GM04504 (cell line): ENCODE data around the gene SELENOO.
A peak's percentile ranks its signal among the peaks of the same experiment; 100 is the strongest.
"Not testable (repeated sequence)": the region's sequence is repeated elsewhere in the genome, so short reads cannot be mapped to it uniquely, and the experiment has no call there.

Experiments
- DNase-seq: peaks from one replicate; pipeline ENCODE4 v3.0.0-alpha.2; 2012; ENCODE audit warnings: low read depth

SELENOO gene, protein sequence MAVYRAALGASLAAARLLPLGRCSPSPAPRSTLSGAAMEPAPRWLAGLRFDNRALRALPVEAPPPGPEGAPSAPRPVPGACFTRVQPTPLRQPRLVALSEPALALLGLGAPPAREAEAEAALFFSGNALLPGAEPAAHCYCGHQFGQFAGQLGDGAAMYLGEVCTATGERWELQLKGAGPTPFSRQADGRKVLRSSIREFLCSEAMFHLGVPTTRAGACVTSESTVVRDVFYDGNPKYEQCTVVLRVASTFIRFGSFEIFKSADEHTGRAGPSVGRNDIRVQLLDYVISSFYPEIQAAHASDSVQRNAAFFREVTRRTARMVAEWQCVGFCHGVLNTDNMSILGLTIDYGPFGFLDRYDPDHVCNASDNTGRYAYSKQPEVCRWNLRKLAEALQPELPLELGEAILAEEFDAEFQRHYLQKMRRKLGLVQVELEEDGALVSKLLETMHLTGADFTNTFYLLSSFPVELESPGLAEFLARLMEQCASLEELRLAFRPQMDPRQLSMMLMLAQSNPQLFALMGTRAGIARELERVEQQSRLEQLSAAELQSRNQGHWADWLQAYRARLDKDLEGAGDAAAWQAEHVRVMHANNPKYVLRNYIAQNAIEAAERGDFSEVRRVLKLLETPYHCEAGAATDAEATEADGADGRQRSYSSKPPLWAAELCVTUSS

DNA sequence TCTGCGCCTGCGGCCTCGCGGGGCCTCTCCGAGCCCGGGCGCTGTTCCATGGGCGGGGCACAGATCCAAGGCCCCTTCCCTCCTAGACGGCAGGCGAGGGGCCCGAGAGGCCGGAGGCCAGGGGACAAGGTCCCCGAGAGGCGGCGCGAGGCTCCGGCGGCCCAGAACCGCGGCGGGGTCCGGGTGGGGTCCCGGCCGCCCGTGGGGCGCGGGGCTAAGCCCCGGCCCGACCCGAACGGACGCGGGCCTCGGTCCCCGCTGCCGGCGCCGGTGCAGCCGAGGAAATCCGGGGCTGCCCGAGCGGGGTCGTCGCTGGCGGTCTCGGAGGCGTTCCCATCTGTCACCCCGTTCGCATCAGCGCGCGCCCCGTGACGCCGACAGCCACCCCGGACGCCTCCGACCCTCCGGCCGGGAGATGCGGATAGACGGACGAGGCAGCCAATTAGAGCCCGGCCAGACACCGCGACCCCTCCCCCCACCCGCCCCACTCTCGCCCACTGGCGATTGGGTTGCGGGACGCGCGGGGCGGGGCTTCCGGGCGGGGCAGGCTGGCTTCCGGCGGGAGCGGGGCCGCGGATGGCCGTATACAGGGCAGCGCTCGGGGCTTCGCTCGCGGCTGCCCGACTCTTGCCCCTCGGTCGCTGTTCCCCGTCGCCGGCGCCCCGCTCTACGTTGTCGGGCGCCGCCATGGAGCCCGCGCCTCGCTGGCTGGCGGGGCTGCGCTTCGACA lies at the start of gene SELENOO:
Gene SELENOO (plus strand): TSS at position 551 of the 730 bp plus-strand sequence. CDS start 26 bp downstream, at position 577.
- DNase-seq = peak; percentile 70

DNA sequence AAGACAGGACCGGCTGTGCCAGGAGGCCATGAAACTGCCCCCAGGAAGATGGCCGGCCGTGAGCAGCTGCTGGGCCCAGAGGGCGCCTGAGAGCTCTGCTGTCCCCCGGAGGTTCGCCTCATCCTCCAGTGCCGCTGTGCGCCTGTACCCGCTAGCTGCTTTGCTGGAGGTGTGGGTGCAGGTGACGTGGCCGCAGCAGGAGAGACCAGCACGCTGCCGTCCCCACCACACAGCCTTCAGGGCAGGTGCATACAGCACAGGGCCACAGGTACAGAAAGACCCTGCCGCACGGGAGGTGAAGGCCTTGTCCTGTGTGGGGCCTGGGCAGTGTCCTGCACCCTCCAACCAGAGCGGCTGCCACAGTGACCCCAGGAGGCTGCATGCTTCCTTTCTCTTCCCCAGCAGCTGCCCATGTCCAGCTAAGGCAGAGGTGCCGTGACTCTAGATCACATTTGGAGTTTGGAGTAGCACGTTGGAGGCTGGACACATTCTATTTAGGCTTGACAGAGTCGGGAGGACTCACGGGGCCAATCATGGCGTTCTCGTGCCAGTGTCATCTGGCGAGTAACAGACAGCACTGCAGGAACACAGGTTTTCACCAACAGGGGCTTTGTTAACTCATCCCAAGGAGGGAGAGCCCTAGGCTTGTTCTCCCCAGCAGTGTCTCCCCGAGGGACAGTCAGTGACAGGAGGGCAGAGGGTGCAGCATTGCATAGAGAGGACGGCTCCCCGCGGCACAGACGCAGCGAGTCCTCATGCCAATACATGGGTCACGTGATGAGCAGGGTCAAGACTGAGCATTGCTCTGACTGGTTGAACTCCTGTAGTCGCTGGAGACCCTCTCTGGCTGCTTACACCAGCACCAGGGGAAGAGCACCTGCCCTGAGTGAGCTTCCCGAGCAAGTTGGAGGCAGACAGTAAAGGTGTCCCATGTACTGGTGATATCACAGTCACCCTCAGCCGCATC lies 49.0 kb upstream of the SELENOO start:
- DNase-seq = no peak

DNA sequence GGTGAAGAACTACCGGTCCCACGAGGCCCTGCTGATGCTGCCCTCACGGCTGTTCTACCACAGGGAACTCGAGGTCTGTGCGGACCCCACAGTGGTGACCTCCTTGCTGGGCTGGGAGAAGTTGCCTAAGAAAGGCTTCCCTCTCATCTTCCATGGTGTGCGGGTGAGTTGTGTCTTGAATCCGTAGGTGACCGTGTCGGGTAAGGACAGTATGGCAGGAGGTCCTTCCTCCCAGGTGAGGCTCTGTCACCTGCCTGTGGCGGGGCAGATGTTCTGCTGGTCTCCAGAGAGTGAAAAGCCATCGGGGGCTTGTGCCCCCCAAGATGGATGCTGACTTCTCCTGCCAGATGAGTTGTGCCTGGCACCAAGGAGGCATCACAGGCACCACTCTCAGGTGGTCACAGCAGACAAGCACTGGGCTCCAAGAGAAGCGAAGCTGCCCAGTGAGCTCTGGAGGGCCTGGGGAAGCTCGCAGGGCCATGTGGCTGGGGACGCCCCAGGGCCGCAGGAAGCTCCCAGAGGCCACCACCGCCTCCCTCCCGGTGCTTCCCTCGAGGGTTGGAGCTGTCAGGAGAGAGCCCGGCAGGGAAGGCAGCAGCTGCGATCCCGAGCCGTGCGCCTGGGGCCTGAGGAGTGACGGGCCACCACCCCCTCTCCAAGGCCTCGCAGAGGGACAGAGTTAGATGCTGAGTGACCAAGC lies 47.6 kb upstream of the SELENOO start:
- DNase-seq = no peak

GRCh38 chr22:50153756-50154140 lies 47.1 kb upstream of the SELENOO start:
- no peak for DNase-seq

GRCh38 chr22:50157709-50158375 lies 43.0 kb upstream of the SELENOO start:
- no peak for DNase-seq

DNA sequence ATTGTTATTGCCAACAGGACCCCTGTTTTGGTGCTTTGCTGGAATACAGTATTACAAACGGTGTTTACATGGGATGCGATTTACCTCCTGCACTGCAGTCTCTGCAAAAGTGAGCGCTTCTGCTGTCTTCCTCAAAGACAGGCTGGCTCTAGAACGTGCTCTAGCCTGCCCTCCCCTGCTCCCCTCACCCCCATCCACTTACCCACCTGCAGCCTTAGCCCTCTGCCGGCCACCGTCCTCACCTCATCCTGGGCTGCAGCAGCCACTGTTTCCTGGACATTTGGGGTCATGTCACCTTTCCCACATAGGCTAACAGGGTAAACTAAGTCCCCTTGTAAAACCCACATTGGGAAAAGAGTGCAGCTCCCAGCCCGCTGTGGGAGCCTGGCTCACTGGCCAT lies 39.9 kb upstream of the SELENOO start:
- DNase-seq = no peak

DNA sequence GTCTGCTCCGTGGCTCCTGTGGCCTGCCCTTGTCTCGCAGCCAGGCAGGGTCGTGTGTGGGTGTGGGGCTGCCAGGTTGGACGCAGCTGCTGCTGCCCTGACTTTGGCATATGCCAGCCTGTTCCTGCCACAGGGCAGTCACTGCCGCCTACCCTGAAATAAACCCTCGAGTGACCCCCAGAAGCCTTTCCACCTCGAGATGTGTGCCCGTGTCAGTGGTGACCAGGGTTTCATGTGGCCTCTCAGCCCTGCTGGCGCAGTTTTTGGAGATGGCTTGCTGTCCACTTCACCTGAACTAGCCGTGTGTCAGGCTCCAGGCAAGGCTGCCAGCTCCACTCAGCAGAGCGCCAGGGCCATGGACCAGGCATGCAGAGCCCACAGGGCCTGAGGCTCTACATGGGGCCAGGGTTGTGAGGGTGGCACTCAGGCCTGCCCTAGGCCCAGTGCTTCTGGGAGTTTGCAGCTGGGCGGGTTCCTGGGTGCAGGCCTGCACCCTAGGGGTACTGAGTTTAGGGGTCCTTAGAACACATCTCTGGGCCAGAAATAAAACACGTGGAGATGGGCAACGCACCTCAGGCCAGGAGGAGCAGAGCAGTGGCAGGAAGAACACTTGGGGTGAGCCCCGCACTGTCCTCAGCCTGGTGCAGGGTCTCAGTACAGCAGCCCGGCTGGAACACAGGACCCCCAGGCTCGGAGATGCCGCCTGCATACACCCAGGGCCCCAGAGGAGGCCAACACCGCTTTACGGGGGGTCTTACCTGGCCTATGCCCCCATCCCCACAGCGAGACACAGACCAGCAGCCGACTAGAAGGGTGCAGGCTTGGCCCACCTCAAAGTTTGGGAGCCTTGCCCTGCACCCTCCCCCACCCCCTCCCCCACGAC lies 39.1 kb upstream of the SELENOO start:
- no peak for DNase-seq

- no peak for DNase-seq
These were observed 38.3 kb upstream of the SELENOO start for GRCh38 chr22:50162391-50162956.

DNA sequence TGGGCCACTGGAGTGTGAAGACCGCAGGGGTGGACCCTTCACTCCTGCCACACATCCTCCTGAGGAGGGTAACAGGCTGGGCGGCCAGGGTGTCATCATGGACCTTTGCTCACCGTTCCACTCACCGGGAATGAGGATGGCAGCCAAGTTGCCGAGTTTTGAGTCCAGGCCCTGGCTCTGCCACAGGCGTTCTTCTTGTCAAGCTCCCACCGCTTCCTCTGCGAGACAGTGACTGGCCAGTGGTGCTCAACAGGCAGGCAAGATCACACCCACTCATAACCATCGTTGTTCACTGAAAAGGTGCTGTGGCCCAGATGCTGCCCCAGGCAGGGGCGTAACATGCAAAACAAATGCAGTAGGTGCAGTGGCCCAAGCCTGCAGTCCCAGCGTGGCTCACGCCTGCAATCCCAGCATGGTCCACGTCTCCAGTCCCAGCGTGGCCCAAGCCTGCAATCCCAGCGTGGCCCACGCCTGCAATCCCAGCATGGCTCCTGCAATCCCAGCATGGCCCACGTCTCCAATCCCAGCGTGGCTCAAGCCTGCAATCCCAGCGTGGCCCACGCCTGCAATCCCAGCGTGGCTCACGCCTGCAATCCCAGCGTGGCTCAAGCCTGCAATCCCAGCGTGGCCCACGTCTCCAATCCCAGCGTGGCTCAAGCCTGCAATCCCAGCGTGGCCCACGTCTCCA lies 35.2 kb upstream of the SELENOO start:
- no peak for DNase-seq

- no peak for DNase-seq
These were observed 32.9 kb upstream of the SELENOO start for GRCh38 chr22:50167689-50168489.

GRCh38 chr22:50168490-50169180 lies 32.2 kb upstream of the SELENOO start:
- DNase-seq = not testable (repeated sequence)

GRCh38 chr22:50169181-50169759 lies 31.5 kb upstream of the SELENOO start:
- DNase-seq = no peak

- no peak for DNase-seq
These were observed 31.0 kb upstream of the SELENOO start for GRCh38 chr22:50169774-50170341.

DNA sequence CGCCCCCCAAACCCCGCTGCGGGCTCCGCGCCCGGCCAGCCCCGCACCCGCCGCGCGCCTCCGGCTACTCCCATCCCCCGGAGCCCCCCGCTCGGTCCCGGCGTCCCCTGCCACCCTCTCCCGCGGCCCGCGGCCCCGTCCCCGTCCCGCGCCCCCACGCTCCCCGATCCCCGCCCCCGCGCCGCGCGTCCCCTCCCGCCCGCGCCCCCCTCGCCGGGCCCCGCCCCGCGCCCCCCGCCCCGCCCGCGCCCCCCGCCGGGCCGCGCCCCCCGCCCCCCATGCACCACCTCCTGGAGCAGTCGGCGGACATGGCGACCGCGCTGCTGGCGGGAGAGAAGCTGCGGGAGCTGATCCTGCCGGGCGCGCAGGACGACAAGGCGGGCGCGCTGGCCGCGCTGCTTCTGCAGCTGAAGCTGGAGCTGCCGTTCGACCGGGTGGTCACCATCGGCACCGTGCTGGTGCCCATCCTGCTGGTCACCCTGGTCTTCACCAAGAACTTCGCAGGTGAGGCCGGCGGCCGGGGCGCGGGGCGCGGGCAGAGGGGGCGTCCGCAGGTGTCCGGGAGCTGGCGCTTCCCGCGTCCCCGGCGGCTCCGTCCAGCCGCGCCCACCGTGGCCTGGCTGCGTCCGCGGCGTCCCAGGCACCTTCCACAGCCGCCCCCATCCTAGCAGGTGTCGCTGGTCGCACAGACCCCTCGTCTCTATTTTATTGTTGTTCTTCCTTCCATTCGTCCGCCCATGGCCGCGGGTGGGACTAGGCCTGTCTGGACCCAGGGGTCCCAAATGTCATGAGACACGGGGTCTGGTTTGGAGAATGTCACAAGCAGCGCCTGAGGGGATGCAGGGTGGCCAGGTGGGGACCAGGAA lies 30.1 kb upstream of the SELENOO start, which contains the start of gene PANX2:
Gene PANX2 (plus strand): TSS at position 279 of the 866 bp plus-strand sequence. CDS start 0 bp downstream, at position 279.
- no peak for DNase-seq

DNA sequence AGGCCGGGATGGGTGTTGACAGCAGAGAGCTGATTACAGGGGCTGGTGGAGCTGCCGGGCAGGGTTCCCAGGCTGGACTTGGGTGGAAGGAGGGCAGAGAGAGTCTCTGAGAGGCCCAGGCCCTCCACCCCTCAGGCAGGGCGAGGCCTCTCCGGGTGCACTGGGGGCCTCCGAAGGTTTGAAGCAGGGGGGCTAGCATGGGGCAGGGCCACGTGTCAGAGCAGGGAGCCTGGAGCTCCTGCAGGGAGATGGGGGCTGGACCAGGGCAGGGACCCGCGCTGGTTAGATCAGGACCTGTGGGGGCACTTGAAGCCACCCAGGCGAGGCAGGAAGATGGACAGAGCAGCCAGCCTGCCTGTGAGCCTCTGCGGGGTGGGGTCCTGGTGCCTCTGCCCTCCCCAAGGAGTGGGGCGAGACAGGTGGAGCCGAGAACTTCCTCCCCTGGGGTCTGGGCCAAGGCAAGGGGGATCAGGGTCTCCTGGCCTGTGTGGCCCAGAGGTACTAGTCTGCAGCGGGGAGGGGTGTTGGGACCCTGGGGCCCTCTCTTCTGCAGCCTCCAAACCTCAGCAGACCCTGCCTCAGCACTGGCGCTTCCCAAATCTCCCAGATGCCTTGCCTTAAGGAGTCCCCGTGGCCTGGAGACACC lies 29.4 kb upstream of the SELENOO start:
- DNase-seq = no peak
